Motor neuron (in vitro differentiated cells): ENCODE results near the gene STRADB. TPM values are rescaled to one million over a fixed set of nuclear protein-coding genes. Genes with fewer than 3 reads are reported as not detected.
"Not testable (repeated sequence)": the region's sequence is repeated elsewhere in the genome, so short reads cannot be mapped to it uniquely, and the experiment has no call there.

Experiments
- ATAC-seq, 8 experiments: fragments of 200-7000 bp; cut with Tn5 transposase; replicated peaks in 6 of 8; 2 replicates each; pipeline ENCODE4 v1.8.0; 2021; ENCODE audit warnings: mild to moderate bottlenecking in 8 of 8, moderate library complexity in 8 of 8
- H3K27ac ChIP-seq, 2 donors: fragments of 250-450 bp; sonication (Bioruptor Pico); 2 replicates each; pipeline ENCODE4 v1.9.0; 2021; ENCODE audit warnings: antibody characterized with exemption in 2 of 2, mild to moderate bottlenecking in 2 of 2, moderate library complexity in 1 of 2
- H3K4me1 ChIP-seq, 2 donors: fragments of 250-450 bp; sonication (Bioruptor Pico); replicated peaks in 1 of 2; 2 replicates each; pipeline ENCODE4 v1.6.1; 2021; ENCODE audit warnings: antibody characterized with exemption in 2 of 2, mild to moderate bottlenecking in 2 of 2, moderate library complexity in 1 of 2
- H3K4me3 ChIP-seq, 5 donors: fragments of 250-450 bp; sonication (Bioruptor Pico); 2 replicates each; pipeline ENCODE4 v1.9.0; 2021; ENCODE audit warnings: antibody characterized with exemption in 5 of 5, mild to moderate bottlenecking in 5 of 5, moderate library complexity in 4 of 5
- WGBS, 10 experiments: fragments of 450-650 bp; shearing (Covaris generic); methylation state at CpG; one replicate each; pipeline ENCODE4 v1.0.0; 2022; 5-methylcytosine and 5-hydroxymethylcytosine counted together
- in situ Hi-C, 9 experiments: fragments of 400-800 bp; cut with MboI; loops; one replicate each; pipeline ENCODE4 v1.15.0; 2021; ENCODE audit warnings: low sequenced_read_pairs in 9 of 9, low pct_unique_long_range_greater_than_20kb in 2 of 9; ENCODE audit not compliant: unreplicated experiment in 9 of 9
- total RNA-seq, 8 experiments: library from RNA; unstranded; fragments of 300-600 nt; gene quantifications; 2 replicates each; pipeline versions ENCODE4 v1.2.3 to v1.2.4, GENCODE V29; 2022

The STRADB gene
- total RNA-seq, 8 experiments from 2014 or later, result 24.1 to 77.9 (median 35.6) TPM

DNA sequence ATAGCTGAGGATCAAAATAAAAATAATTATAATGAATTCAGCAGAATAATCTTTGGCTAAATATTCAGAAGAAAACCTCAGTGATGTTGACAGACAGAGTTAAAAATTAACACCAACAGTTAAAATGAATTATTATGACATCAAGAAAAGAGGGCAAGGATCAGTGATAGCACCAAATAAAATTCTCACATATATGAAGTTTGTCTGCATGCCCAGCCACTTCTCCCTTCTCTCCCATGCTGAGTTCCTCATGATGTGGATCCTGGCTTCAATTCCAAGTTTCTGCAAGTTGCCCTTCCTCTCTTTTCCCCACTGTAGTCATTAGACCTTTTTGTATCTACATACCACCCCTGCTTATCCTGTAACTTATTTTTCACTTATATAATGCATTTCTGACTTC, 6.8 kb downstream of the STRADB start:
- Histone ChIP-seq H3K27ac (no peak overlapping the region), H3K4me3 (no peak overlapping the region), H3K4me1 (no peaks in the 10 kb centered on the region)
- ATAC-seq, result no peak
- in situ Hi-C loops, result loop anchor here in 1 of 9 experiments (25.0 kb wide), 1 partner anchor 179 kb away; the partner anchor contains the start of gene TMEM237

GRCh38 chr2:201460532-201460931, 9.0 kb downstream of the STRADB start:
- H3K4me1 ChIP-seq, result no peaks in the 10 kb centered on the region
- in situ Hi-C loops, result loop anchor here in 1 of 9 experiments (25.0 kb wide), 1 partner anchor 177 kb away; the partner anchor contains the start of gene TMEM237
- WGBS, 10 experiments, result 83 to 100% (median 100%) methylated on average over 1 of the region's 1 CpG; no CpG with 5 or more reads in 2 of the 10 experiments
- H3K27ac ChIP-seq, result no peak overlapping the region
- ATAC-seq, result no peak
- no peak overlapping the region for H3K4me3 ChIP-seq

DNA sequence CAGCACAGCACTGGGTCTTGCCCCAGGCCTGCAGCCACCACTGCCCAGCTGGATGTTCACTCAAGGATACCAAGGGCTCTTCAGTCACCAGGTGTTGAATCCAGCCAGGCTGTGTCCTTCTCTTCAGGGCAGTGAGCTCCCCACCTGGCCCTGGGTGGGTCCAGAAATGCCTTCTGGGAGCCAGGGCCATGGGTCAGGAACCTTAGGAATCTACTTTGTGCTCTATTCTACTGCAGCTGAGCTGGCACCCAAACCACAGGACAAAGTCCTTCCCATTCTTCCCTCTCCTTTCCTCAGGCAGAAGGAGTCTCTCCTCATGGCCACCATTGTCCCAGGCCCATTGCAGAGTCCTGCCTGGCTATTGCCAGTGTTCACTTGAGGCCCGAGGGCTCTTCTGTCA, 13.0 kb downstream of the STRADB start:
- no peak for ATAC-seq
- in situ Hi-C loops, result loop anchor here in 1 of 9 experiments (25.0 kb wide), 1 partner anchor 173 kb away; the partner anchor contains the start of gene TMEM237
- no CpG with 5 or more reads among the region's 1 CpG for WGBS, 10 experiments
- no peak overlapping the region for H3K4me3 ChIP-seq
- H3K4me1 ChIP-seq, result peaks cover 0 to 5% of the 10 kb centered on the region in 2 donors
- H3K27ac ChIP-seq, result no peak overlapping the region

- 33 to 100% (median 100%) methylated on average over 1 to 2 of the region's 2 CpGs; no CpG with 5 or more reads in 4 of the 10 experiments for WGBS, 10 experiments
- ATAC-seq, result peak in 4 of 8 experiments; percentile 52 to 65 (median 56)
- Histone ChIP-seq H3K4me1 (peaks cover 0 to 5% of the 10 kb centered on the region in 2 donors), H3K27ac (no peak overlapping the region), H3K4me3 (no peak overlapping the region)
- in situ Hi-C loops, result loop anchor here in 1 of 9 experiments (25.0 kb wide), 1 partner anchor 172 kb away; the partner anchor contains the start of gene TMEM237
These were observed 14.0 kb downstream of the STRADB start for GRCh38 chr2:201465524-201465971.

- H3K4me3 ChIP-seq, result no peak overlapping the region
- in situ Hi-C loops, result loop anchor here in 1 of 9 experiments (25.0 kb wide), 1 partner anchor 171 kb away; the partner anchor contains the start of gene TMEM237
- peak in 3 of 8 experiments; percentile 80 to 89 (median 85) for ATAC-seq
- H3K27ac ChIP-seq, result no peak overlapping the region
- peaks cover 0 to 5% of the 10 kb centered on the region in 2 donors for H3K4me1 ChIP-seq
- 0 to 100% (median 74%) methylated on average over 1 to 3 of the region's 3 CpGs; no CpG with 5 or more reads in 1 of the 10 experiments for WGBS, 10 experiments
These were observed 14.6 kb downstream of the STRADB start for GRCh38 chr2:201466050-201466675.

GRCh38 chr2:201467666-201468065, 16.1 kb downstream of the STRADB start:
- in situ Hi-C loops, result loop anchor here in 1 of 9 experiments (25.0 kb wide), 1 partner anchor 170 kb away; the partner anchor contains the start of gene TMEM237
- no peak for ATAC-seq
- Histone ChIP-seq H3K4me1 (peaks cover 0 to 5% of the 10 kb centered on the region in 2 donors), H3K4me3 (no peak overlapping the region), H3K27ac (no peak overlapping the region)

- H3K27ac ChIP-seq, result no peak overlapping the region
- 0 to 100% (median 76%) methylated on average over 1 to 9 of the region's 9 CpGs; no CpG with 5 or more reads in 1 of the 10 experiments for WGBS, 10 experiments
- no peak overlapping the region for H3K4me3 ChIP-seq
- in situ Hi-C loops, result loop anchor here in 1 of 9 experiments (25.0 kb wide), 1 partner anchor 166 kb away; the partner anchor contains the start of gene TMEM237
- ATAC-seq, result peak in 3 of 8 experiments; percentile 32 to 79 (median 79)
- peaks cover 0 to 5% of the 10 kb centered on the region in 2 donors for H3K4me1 ChIP-seq
These were observed 19.5 kb downstream of the STRADB start for GRCh38 chr2:201470821-201471731.

GRCh38 chr2:201471732-201472393, 20.3 kb downstream of the STRADB start:
- in situ Hi-C loops, result loop anchor here in 1 of 9 experiments (25.0 kb wide), 1 partner anchor 165 kb away; the partner anchor contains the start of gene TMEM237
- Histone ChIP-seq H3K27ac (no peak overlapping the region), H3K4me3 (no peak overlapping the region), H3K4me1 (no peaks in the 10 kb centered on the region)
- 0 to 100% (median 83%) methylated on average over 2 to 3 of the region's 3 CpGs; no CpG with 5 or more reads in 1 of the 10 experiments for WGBS, 10 experiments
- ATAC-seq, result peak in 3 of 8 experiments; percentile 27 to 48 (median 41)

GRCh38 chr2:201472411-201472810, 20.9 kb downstream of the STRADB start:
- Histone ChIP-seq H3K27ac (no peak overlapping the region), H3K4me3 (no peak overlapping the region), H3K4me1 (no peaks in the 10 kb centered on the region)
- peak in 2 of 8 experiments; percentile 8 to 32 for ATAC-seq
- in situ Hi-C loops, result loop anchor here in 1 of 9 experiments (25.0 kb wide), 1 partner anchor 165 kb away; the partner anchor contains the start of gene TMEM237
- 0 to 95% (median 47%) methylated on average over 1 to 3 of the region's 3 CpGs; no CpG with 5 or more reads in 2 of the 10 experiments for WGBS, 10 experiments

GRCh38 chr2:201482543-201482942, 31.0 kb downstream of the STRADB start:
- Histone ChIP-seq H3K27ac (no peak overlapping the region), H3K4me3 (no peak overlapping the region), H3K4me1 (no peaks in the 10 kb centered on the region)
- in situ Hi-C loops, result no loop called here
- no peak for ATAC-seq
- WGBS, 10 experiments, result 80 to 100% (median 87%) methylated on average over 1 to 3 of the region's 4 CpGs; no CpG with 5 or more reads in 7 of the 10 experiments

DNA sequence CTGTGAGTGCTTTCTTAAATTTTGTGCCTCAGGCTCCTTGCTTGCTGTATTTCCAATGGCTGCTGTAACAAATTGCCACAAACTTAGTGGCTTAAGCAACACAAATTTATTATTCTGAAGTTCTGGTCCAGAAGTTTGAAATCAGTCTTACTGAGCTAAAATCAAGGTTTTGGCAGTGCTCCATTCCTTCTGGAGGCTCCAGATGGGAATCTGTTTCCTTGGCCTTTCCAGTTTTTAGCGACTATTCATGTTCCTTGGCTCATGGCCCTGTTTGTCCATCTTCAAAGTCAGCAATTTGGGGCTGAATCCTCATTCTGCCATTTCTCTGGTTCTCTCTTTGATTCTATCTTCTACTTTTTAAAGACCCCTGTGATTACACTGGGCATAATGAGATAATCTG, 31.8 kb downstream of the STRADB start:
- 17 to 80% (median 70%) methylated on average over 1 of the region's 1 CpG; no CpG with 5 or more reads in 6 of the 10 experiments for WGBS, 10 experiments
- Histone ChIP-seq H3K27ac (no peak overlapping the region), H3K4me1 (no peaks in the 10 kb centered on the region), H3K4me3 (no peak overlapping the region)
- in situ Hi-C loops, result no loop called here
- no peak for ATAC-seq

- H3K4me3 ChIP-seq, H3K27ac ChIP-seq, in situ Hi-C loops, ATAC-seq, H3K4me1 ChIP-seq: not testable (repeated sequence)
- 72 to 100% (median 87%) methylated on average over 1 to 4 of the region's 4 CpGs; no CpG with 5 or more reads in 6 of the 10 experiments for WGBS, 10 experiments
These were observed 32.2 kb downstream of the STRADB start for GRCh38 chr2:201483758-201484157.
